ENCODE results near the gene SCAMP3.

The SCAMP3 gene

GRCh38 chr1:155254714-155255242, 7.4 kb downstream of the SCAMP3 start:
- DNase-seq (ENCODE audit: low read depth): no peak
- TF ChIP-seq CTCF (IDR thresholded peaks at IDR 0.05; ENCODE audit: insufficient read depth, low read depth, low read length, missing control alignments): no peak
- H3K4me3 ChIP-seq (ENCODE audit: low read length): peak overlapping the region; percentile 76

GRCh38 chr1:155254228-155254713, 7.9 kb downstream of the SCAMP3 start:
- peak overlapping the region; percentile 76 for H3K4me3 ChIP-seq (ENCODE audit: low read length)
- no peak for DNase-seq (ENCODE audit: low read depth)

GRCh38 chr1:155253797-155254196, 8.4 kb downstream of the SCAMP3 start:
- H3K4me3 ChIP-seq (ENCODE audit: low read length): peak overlapping the region; percentile 76
- no peak for TF ChIP-seq CTCF (IDR thresholded peaks at IDR 0.05; ENCODE audit: insufficient read depth, low read depth, low read length, missing control alignments)
- peak; percentile 44 for DNase-seq (ENCODE audit: low read depth)

More at GRCh38 chr1:155254228-155254713, 7.9 kb downstream of the SCAMP3 start:
- TF ChIP-seq CTCF (IDR thresholded peaks at IDR 0.05; ENCODE audit: insufficient read depth, low read depth, low read length, missing control alignments): no peak

DNA sequence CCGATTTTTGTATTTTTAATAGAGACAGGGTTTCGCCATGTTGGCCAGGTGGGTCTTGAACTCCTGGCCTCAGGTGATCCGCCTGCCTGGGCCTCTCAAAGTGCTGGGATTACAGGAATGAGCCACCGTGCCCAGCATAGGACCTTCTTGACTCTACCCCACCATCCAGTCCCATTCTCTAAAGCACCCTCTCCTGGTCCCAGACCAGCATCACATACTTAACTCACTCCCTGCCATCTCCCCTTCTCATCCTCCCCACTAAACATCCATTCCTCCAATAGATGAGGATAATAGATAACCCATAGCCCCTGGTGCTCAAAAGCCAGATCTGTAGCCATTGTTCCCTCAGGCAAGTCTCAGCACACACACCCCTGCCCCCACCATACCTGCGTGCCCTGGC, 9.0 kb downstream of the SCAMP3 start:
- no peak for DNase-seq (ENCODE audit: low read depth)
- peak; percentile 15 for TF ChIP-seq CTCF (IDR thresholded peaks at IDR 0.05; ENCODE audit: insufficient read depth, low read depth, low read length, missing control alignments)
- H3K4me3 ChIP-seq (ENCODE audit: low read length): peak overlapping the region; percentile 76

DNA sequence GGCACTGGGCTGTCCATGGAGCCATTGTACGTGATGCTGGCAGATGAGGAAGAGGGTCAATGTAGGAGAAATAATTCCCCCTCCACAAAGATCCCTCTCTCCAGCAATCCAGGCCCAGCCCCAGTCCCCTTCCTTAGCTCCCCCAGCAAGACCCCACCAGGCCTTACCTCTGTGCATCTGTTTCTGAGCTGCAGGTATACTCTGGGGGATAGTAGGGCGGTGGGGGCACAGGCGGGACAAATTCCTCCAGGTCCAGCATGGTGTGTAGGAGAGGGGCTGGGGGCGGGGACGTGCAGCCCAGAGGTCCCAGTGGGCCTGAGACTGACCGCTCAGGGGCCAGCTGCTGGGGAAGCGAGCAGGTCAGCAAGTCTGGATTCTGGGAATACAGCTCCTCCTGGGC, 10.6 kb downstream of the SCAMP3 start:
- DNase-seq (ENCODE audit: low read depth): no peak
- H3K4me3 ChIP-seq (ENCODE audit: low read length): no peak overlapping the region
- no peak for TF ChIP-seq CTCF (IDR thresholded peaks at IDR 0.05; ENCODE audit: insufficient read depth, low read depth, low read length, missing control alignments)

DNA sequence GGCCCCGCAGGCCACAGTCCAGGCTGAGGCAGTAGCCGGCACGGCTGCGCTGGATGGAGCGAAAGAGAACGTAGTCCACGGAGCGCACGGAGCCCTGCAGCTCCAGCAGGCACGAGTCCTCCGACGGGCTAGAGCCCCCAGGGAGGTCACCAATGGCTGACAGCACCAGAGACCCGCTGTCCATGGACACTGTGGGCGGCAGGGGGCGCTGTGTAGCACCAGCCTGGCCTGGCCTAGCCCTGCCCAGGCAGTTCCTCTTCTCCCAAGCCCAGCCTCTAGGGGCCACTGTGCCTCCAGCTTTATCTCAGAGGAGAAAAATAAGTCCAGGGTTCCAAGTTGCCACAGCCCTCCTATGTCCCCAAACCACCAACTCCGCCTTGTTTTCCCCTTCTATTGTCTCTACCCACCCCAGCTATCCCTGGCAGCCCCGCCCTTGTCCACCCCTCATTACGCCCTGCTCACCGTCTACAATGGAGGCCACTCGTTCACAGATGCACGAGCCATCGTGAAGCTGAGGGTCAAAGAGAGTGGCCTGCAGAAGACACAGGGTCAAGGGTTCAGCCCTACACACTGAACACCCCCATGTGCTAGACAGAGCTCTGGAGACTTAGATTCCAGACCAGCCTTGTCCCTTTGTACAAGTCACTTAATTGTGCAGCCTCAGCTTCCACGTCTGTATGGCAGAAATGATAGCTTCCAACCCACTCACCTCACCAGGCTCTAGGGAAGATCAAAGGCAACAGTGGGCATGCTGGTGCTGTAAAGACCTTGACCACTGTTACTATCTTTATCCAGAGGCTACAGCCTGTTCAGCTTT, 11.3 kb downstream of the SCAMP3 start:
- H3K4me3 ChIP-seq (ENCODE audit: low read length): peak overlapping the region; percentile 16
- peak; percentile 99 for TF ChIP-seq CTCF (IDR thresholded peaks at IDR 0.05; ENCODE audit: insufficient read depth, low read depth, low read length, missing control alignments)
- DNase-seq (ENCODE audit: low read depth): peak; percentile 90

All from epithelial cell of esophagus (primary cell).